GM12878 (cell line): ENCODE results near the gene DOCK2. TPM values are rescaled to one million over a fixed set of nuclear protein-coding genes. Genes with fewer than 3 reads are reported as not detected.

Source experiments
- ATAC-seq: fragments of 200-7000 bp; cut with Tn5 transposase; 3 replicates; pipeline ENCODE4 v1.9.1; 2020; ENCODE audit warnings: mild to moderate bottlenecking, moderate library complexity
- BruUV-seq: library from RNA; stranded (reverse); fragments of 400-500 nt; replicated peaks from 2 replicates; lab custom pipeline; 2021; lab: Mats Ljungman, UMichigan
- CTCF ChIA-PET: fragments of 300-600 bp; sonication (Branson Sonifier 250); formaldehyde crosslinking; extraction: SDS; loops from one replicate; lab custom pipeline; 2021; ENCODE audit warnings: inconsistent platforms; lab: Yijun Ruan, JAX
- POLR2A ChIA-PET: fragments of 350-600 bp; formaldehyde crosslinking; extraction: SDS; loops from one replicate; lab custom pipeline; 2021; ENCODE audit warnings: inconsistent platforms; lab: Charles Lee
- RAD21 ChIA-PET: fragments of 300-600 bp; sonication (Branson Sonifier 250); formaldehyde crosslinking; loops from one replicate; lab custom pipeline; 2023; ENCODE audit warnings: antibody characterized with exemption; ENCODE audit not compliant: unreplicated experiment; lab: Charles Lee
- SMC1A ChIA-PET: fragments of 300-600 bp; sonication (Branson Sonifier 250); formaldehyde crosslinking; loops from one replicate; lab custom pipeline; 2023; ENCODE audit not compliant: unreplicated experiment, uncharacterized antibody; lab: Charles Lee
- DNase-seq: peaks from one replicate; pipeline ENCODE4 v3.0.0-alpha.2; 2011; ENCODE audit warnings: low read depth, low spot score
- FAIRE-seq: peaks from 3 replicates; lab custom pipeline; 2011; peaks lifted over from hg19 to GRCh38; lab: Jason Lieb, UNC
- H2AFZ ChIP-seq: 2 replicates; pipeline ENCODE4 v1.6.0; 2011; ENCODE audit warnings: low read depth, low read length, control low read depth; ENCODE audit not compliant: control insufficient read depth
- H3K27ac ChIP-seq: 2 replicates; pipeline ENCODE4 v1.5.1; 2011; ENCODE audit warnings: control low read depth; ENCODE audit not compliant: control insufficient read depth, insufficient read depth
- H3K27me3 ChIP-seq, 2 experiments: replicated peaks in 1 of 2; 2 replicates each; pipeline versions ENCODE4 v1.6.0 to v1.6.1; 2011; ENCODE audit warnings: low read length in 1 of 2; ENCODE audit not compliant: control insufficient read depth in 2 of 2, insufficient read depth in 2 of 2
- H3K36me3 ChIP-seq, 2 experiments: 2 replicates each; pipeline ENCODE4 v1.5.1; 2011; ENCODE audit warnings: low read length in 1 of 2; ENCODE audit not compliant: control insufficient read depth in 2 of 2, insufficient read depth in 2 of 2
- H3K4me1 ChIP-seq: 2 replicates; pipeline ENCODE4 v1.6.1; 2011; ENCODE audit warnings: mild to moderate bottlenecking, low read length, moderate library complexity, mixed read lengths; ENCODE audit not compliant: control insufficient read depth, insufficient read depth
- H3K4me2 ChIP-seq: 2 replicates; pipeline ENCODE4 v1.6.0; 2011; ENCODE audit warnings: control low read depth; ENCODE audit not compliant: control insufficient read depth, insufficient read depth
- H3K4me3 ChIP-seq: fragments of 200-600 bp; sonication (generic); 2 replicates; pipeline ENCODE4 v1.5.1; 2016
- H3K79me2 ChIP-seq: 2 replicates; pipeline ENCODE4 v1.6.0; 2011; ENCODE audit warnings: low read length; ENCODE audit not compliant: control insufficient read depth, insufficient read depth
- H3K9ac ChIP-seq: 2 replicates; pipeline ENCODE4 v1.8.0; 2011; ENCODE audit warnings: low read length, control low read depth, mixed read lengths; ENCODE audit not compliant: control insufficient read depth, insufficient read depth
- H3K9me3 ChIP-seq: replicated peaks from 3 replicates; pipeline ENCODE4 v1.5.1; 2011; ENCODE audit warnings: mild to moderate bottlenecking, low read length; ENCODE audit not compliant: control insufficient read depth, insufficient read depth
- H4K20me1 ChIP-seq: 2 replicates; pipeline ENCODE4 v1.6.0; 2011; ENCODE audit not compliant: control insufficient read depth, insufficient read depth
- NBN ChIP-seq: fragments of 450-650 bp; IDR thresholded peaks from 2 replicates; pipeline ENCODE4 v1.6.1; 2016
- WGBS: methylation state at CpG from one replicate; pipeline ENCODE4 v1.1.6; 2016; ENCODE audit warnings: low lambda C conversion rate; ENCODE audit not compliant: insufficient replicate concordance, insufficient coverage; ENCODE audit errors: missing lambda C conversion rate; 5-methylcytosine and 5-hydroxymethylcytosine counted together
- in situ Hi-C: fragments of 300-500 bp; cut with MboI; formaldehyde crosslinking; loops from 9 replicates; pipeline ENCODE4 v1.14.3; 2018; ENCODE audit warnings: mixed read lengths
- intact Hi-C: fragments of 100-400 bp; cut with micrococcal nuclease; formaldehyde crosslinking; loops from one replicate; pipeline ENCODE4 v1.14.2; 2022; ENCODE audit not compliant: unreplicated experiment
- polyA plus RNA-seq, 11 experiments: library from polyadenylated mRNA; depleted of rRNA in 4 of 11; unstranded in 6 of 11; stranded (reverse) in 5 of 11; fragments of >200 nt; fragmentation: Nextera tagmentation in 4 of 11; fragmentation: Illumina TruSeq in 1 of 11; extraction: Ambion mirVana in 4 of 11; extraction: Trizol in 1 of 11; gene quantifications; 1 replicate in 1 of 11; 2 replicates in 10 of 11; pipeline versions ENCODE4 v1.2.1 to v1.2.3, GENCODE V29; 2011 to 2016; ENCODE audit warnings: inconsistent platforms in 2 of 11, missing spikeins in 2 of 11, low read depth in 1 of 11
- total RNA-seq, 4 experiments: library from RNA; depleted of rRNA in 3 of 4; stranded (reverse); fragments of >200 nt in 3 of 4; fragmentation: Illumina TruSeq in 1 of 4; extraction: Trizol in 1 of 4; gene quantifications; 2 replicates each; pipeline versions ENCODE4 v1.2.1 to v1.2.3, GENCODE V29; 2013 to 2021
- TF ChIP-seq, protein P1 (sequence below): fragments of 450-650 bp; IDR thresholded peaks from 2 replicates; pipeline ENCODE4 v1.6.1; 2017; ENCODE audit warnings: mild to moderate bottlenecking, moderate library complexity
- TF ChIP-seq, protein P2 (sequence below): fragments of 150-350 bp; IDR thresholded peaks from 2 replicates; pipeline ENCODE4 v1.6.1; 2016; ENCODE audit warnings: low read depth, low read length
- TF ChIP-seq, protein P3 (sequence below): fragments of 450-650 bp; IDR thresholded peaks from 2 replicates; pipeline ENCODE4 v1.6.1; 2016; ENCODE audit warnings: mild to moderate bottlenecking

Gene DOCK2
- total and polyA plus RNA-seq, 10 of the 15 experiments (the other 5 are each of a cell fraction or from before 2014, with no cell fraction given) = 34.2 to 192 (median 118) TPM

DNA sequence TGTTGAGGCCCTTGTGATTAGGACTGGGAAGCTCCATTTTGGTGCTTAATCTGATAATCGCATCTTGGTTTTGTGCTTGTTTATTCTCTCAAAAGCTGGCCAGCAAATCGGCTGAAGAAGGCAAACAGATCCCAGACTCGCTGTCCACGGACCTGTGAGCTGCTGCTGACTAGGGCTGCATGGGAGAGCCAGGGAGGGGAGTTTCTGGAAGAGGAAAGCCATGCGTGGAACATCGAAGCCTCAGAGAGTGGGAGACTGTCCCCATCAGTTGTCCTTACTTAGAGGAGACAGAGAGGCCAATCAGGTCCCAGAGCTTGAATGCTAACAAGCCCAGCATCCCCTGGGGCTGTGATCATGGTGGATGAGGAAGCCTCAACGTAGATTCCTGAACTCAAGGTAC, 445.6 kb downstream of the DOCK2 start:
- no peak overlapping the region for H3K4me3 ChIP-seq
- no peaks in the 10 kb centered on the region for H3K27me3 ChIP-seq
- H4K20me1 ChIP-seq = no peaks in the 10 kb centered on the region
- WGBS = 69% methylated on average over 7 of the region's 7 CpGs
- POLR2A ChIA-PET = no interaction called here
- FAIRE-seq = no peak
- RAD21 ChIA-PET = no interaction called here
- SMC1A ChIA-PET = interaction anchor here (1.1 kb wide), 1 partner anchor 15 kb away, joined by 3 read pairs; no protein-coding TSS in a partner anchor
- H3K27ac ChIP-seq = no peak overlapping the region
- no peak for ATAC-seq
- H3K36me3 ChIP-seq = peaks cover 38 to 47% of the 10 kb centered on the region in 2 experiments; a peak in 3 of 4 replicates
- no peak overlapping the region for H2AFZ ChIP-seq
- intact Hi-C loops = no loop called here
- CTCF ChIA-PET = no interaction called here
- TF ChIP-seq, protein P1, sequence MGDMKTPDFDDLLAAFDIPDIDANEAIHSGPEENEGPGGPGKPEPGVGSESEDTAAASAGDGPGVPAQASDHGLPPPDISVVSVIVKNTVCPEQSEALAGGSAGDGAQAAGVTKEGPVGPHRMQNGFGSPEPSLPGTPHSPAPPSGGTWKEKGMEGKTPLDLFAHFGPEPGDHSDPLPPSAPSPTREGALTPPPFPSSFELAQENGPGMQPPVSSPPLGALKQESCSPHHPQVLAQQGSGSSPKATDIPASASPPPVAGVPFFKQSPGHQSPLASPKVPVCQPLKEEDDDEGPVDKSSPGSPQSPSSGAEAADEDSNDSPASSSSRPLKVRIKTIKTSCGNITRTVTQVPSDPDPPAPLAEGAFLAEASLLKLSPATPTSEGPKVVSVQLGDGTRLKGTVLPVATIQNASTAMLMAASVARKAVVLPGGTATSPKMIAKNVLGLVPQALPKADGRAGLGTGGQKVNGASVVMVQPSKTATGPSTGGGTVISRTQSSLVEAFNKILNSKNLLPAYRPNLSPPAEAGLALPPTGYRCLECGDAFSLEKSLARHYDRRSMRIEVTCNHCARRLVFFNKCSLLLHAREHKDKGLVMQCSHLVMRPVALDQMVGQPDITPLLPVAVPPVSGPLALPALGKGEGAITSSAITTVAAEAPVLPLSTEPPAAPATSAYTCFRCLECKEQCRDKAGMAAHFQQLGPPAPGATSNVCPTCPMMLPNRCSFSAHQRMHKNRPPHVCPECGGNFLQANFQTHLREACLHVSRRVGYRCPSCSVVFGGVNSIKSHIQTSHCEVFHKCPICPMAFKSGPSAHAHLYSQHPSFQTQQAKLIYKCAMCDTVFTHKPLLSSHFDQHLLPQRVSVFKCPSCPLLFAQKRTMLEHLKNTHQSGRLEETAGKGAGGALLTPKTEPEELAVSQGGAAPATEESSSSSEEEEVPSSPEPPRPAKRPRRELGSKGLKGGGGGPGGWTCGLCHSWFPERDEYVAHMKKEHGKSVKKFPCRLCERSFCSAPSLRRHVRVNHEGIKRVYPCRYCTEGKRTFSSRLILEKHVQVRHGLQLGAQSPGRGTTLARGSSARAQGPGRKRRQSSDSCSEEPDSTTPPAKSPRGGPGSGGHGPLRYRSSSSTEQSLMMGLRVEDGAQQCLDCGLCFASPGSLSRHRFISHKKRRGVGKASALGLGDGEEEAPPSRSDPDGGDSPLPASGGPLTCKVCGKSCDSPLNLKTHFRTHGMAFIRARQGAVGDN = no peak
- TF ChIP-seq, protein P2, sequence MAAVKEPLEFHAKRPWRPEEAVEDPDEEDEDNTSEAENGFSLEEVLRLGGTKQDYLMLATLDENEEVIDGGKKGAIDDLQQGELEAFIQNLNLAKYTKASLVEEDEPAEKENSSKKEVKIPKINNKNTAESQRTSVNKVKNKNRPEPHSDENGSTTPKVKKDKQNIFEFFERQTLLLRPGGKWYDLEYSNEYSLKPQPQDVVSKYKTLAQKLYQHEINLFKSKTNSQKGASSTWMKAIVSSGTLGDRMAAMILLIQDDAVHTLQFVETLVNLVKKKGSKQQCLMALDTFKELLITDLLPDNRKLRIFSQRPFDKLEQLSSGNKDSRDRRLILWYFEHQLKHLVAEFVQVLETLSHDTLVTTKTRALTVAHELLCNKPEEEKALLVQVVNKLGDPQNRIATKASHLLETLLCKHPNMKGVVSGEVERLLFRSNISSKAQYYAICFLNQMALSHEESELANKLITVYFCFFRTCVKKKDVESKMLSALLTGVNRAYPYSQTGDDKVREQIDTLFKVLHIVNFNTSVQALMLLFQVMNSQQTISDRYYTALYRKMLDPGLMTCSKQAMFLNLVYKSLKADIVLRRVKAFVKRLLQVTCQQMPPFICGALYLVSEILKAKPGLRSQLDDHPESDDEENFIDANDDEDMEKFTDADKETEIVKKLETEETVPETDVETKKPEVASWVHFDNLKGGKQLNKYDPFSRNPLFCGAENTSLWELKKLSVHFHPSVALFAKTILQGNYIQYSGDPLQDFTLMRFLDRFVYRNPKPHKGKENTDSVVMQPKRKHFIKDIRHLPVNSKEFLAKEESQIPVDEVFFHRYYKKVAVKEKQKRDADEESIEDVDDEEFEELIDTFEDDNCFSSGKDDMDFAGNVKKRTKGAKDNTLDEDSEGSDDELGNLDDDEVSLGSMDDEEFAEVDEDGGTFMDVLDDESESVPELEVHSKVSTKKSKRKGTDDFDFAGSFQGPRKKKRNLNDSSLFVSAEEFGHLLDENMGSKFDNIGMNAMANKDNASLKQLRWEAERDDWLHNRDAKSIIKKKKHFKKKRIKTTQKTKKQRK = no peak
- TF ChIP-seq, protein P3, sequence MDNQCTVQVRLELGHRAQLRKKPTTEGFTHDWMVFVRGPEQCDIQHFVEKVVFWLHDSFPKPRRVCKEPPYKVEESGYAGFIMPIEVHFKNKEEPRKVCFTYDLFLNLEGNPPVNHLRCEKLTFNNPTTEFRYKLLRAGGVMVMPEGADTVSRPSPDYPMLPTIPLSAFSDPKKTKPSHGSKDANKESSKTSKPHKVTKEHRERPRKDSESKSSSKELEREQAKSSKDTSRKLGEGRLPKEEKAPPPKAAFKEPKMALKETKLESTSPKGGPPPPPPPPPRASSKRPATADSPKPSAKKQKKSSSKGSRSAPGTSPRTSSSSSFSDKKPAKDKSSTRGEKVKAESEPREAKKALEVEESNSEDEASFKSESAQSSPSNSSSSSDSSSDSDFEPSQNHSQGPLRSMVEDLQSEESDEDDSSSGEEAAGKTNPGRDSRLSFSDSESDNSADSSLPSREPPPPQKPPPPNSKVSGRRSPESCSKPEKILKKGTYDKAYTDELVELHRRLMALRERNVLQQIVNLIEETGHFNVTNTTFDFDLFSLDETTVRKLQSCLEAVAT = no peak
- no peak for TF ChIP-seq NBN
- H3K4me2 ChIP-seq = no peak overlapping the region
- no peaks in the 10 kb centered on the region for H3K79me2 ChIP-seq
- no peaks in the 10 kb centered on the region for H3K9me3 ChIP-seq
- BruUV-seq = no TSS peak
- in situ Hi-C loops = no loop called here
- no peak overlapping the region for H3K9ac ChIP-seq
- DNase-seq = no peak
- H3K4me1 ChIP-seq = no peaks in the 10 kb centered on the region
